Testis (tissue), 3 donors: Measurements from ENCODE around the gene HOXC6. TPM values are rescaled to one million over a fixed set of nuclear protein-coding genes. Genes with fewer than 3 reads are reported as not detected.
A peak's percentile ranks its signal among the peaks of the same experiment; 100 is the strongest.

ENCODE experiments used
- DNase-seq: peaks from one replicate; pipeline ENCODE4 v3.0.0-alpha.2; 2019
- H3K27ac ChIP-seq, 2 donors: fragments of 200-600 bp; sonication (generic); one replicate each; pipeline ENCODE4 v1.5.1; 2019
- H3K27me3 ChIP-seq: fragments of 200-600 bp; sonication (generic); one replicate; pipeline ENCODE4 v1.5.1; 2019
- H3K36me3 ChIP-seq: fragments of 200-600 bp; sonication (generic); one replicate; pipeline ENCODE4 v1.5.1; 2017; ENCODE audit warnings: low read depth; ENCODE audit errors: missing control alignments
- H3K4me1 ChIP-seq: fragments of 200-600 bp; sonication (generic); one replicate; pipeline ENCODE4 v1.5.1; 2019
- H3K4me3 ChIP-seq, 2 donors: fragments of 200-600 bp; sonication (generic); one replicate each; pipeline ENCODE4 v1.5.1; 2017 to 2019
- H3K9me3 ChIP-seq: fragments of 200-600 bp; sonication (generic); one replicate; pipeline ENCODE4 v1.5.1; 2017
- CTCF ChIP-seq, 3 experiments: fragments of 450-650 bp in 2 of 3; fragments of 200-600 bp in 1 of 3; sonication (generic) in 1 of 3; IDR thresholded peaks; one replicate each; pipeline ENCODE4 v1.5.1; 2016 to 2019; ENCODE audit warnings: antibody characterized with exemption in 3 of 3, mild to moderate bottlenecking in 2 of 3, moderate library complexity in 1 of 3
- POLR2A ChIP-seq: fragments of 450-650 bp; IDR thresholded peaks from one replicate; pipeline ENCODE4 v1.6.1; 2017; ENCODE audit warnings: antibody characterized with exemption, mild to moderate bottlenecking, moderate library complexity
- WGBS, 2 donors: methylation state at CpG; one replicate each; pipeline ENCODE4 v1.1.5; 2018; 5-methylcytosine and 5-hydroxymethylcytosine counted together
- intact Hi-C: fragments of 100-400 bp; cut with DNase I; formaldehyde crosslinking; loops from one replicate; pipeline ENCODE4 v1.15.1; 2023; ENCODE audit warnings: low total_unique reads
- polyA plus RNA-seq: library from polyadenylated mRNA; stranded (reverse); fragments of 350-450 nt; fragmentation: Illumina TruSeq; extraction: RNeasy Lipid Tissue Mini Kit (QIAGEN cat#74804); gene quantifications from one replicate; pipeline ENCODE4 v1.2.3, GENCODE V29; 2014; ENCODE audit warnings: low read depth, low replicate concordance; ENCODE audit not compliant: insufficient read depth
- total RNA-seq, 2 donors: library from RNA; depleted of rRNA; stranded (reverse); fragments of >200 nt; gene quantifications; one replicate each; pipeline ENCODE4 v1.2.3, GENCODE V29; 2016

HOXC6 gene
- total and polyA plus RNA-seq, 3 donors from 2014 or later = 1.9 to 5.4 (median 4.0) TPM

DNA sequence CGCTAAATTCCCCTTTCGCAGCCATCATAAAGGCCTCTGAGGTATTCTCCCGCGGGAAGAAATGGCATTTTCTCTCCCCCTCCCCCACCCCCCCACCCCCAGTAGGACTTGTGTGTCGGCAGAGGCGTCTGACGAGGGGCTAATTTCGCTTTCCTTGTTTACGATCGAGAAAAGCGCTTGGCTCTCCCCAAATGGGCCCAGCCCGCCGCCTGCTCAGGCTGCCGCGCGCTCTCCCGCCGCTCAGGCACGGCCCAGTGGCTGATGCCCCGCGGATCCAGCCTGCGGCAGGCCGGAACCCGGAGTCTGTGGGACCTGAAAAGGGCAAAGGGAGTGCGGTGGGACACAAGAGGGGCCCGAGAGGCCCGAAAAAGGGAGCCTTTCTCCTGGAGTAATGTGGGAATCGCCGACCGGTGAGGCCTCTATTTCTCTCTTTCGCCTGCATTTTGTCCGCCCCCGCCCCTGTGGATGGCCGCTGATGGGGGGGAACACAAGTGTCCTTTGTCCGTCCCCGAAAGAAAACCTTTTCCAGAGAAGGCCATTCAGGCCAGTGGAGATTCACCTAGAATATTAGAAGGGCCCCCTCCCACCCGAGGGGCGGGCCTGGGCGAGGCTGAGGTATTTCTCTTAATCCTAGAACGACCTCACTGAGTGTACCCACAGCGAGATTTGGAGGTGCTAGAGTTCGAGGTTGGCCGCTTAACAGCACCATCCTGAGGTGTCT is 9.0 kb upstream of the HOXC6 start:
- peak overlapping the region; percentile 89 to 95 for H3K27ac ChIP-seq

DNA sequence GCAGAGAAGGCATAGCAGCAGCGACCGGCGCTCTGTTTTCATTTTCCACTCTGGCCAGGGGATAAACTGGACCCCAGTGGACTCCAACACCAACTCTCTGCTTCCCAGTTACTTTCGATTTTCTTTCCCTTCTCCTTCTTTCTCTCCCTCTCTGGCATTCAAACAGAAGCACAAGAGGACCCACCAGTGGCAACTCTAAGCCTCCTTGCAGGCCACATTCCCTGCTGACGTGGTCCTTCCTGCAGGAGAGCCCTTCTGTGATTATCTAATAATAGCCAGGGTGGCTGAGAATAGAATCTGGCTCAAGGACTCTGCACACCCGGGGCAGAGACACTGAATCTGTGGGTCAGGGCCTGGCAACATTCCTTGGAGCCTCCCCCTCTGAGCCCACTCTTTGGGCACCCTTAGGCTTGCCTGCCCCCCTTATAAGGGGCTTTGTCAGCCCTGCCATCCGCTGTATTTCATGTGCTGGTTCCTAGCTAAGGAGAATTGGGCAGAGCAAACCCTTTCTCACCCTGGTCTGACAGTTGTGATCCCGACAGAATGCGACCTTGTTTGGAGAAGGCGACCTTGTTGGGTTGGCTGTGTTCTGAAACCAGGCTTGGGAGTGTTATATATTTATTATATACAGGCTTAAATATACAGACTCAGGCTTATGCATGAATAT is 8.2 kb upstream of the HOXC6 start:
- intact Hi-C loops = no loop called here
- DNase-seq = peak; percentile 58
- Histone ChIP-seq H3K36me3 (no peaks in the 10 kb centered on the region), H3K9me3 (no peaks in the 10 kb centered on the region), H3K27ac (peak overlapping the region; percentile 89 to 95), H3K27me3 (no peaks in the 10 kb centered on the region), H3K4me1 (peaks cover 27% of the 10 kb centered on the region), H3K4me3 (peak overlapping the region; percentile 51 to 72)
- no peak for TF ChIP-seq CTCF (IDR thresholded peaks at IDR 0.05)
- no peak for TF ChIP-seq POLR2A
- 9 to 16% methylated on average over 10 of the region's 10 CpGs for whole genome bisulfite sequencing, 2 donors

More for the DNA sequence above, 9.0 kb upstream of the HOXC6 start:
- Histone ChIP-seq H3K27me3 (no peaks in the 10 kb centered on the region), H3K4me1 (peaks cover 26% of the 10 kb centered on the region), H3K4me3 (peak overlapping the region; percentile 51 to 72), H3K36me3 (no peaks in the 10 kb centered on the region), H3K9me3 (no peaks in the 10 kb centered on the region)
- WGBS, 2 donors = 7 to 16% methylated on average over 25 to 43 of the region's 43 CpGs
- intact Hi-C loops = no loop called here
- TF ChIP-seq POLR2A (no peak), CTCF (IDR thresholded peaks at IDR 0.05) (no peak)
- no peak for DNase-seq

GRCh38 chr12:54020591-54021405 is 7.4 kb upstream of the HOXC6 start:
- TF ChIP-seq POLR2A (no peak), CTCF (IDR thresholded peaks at IDR 0.05) (no peak)
- peaks cover 27% of the 10 kb centered on the region for H3K4me1 ChIP-seq
- no peak for DNase-seq
- H3K27ac ChIP-seq = peak overlapping the region; percentile 62 to 89
- peak overlapping the region in 1 of 2 donors; percentile 72 for H3K4me3 ChIP-seq
- H3K9me3 ChIP-seq = no peaks in the 10 kb centered on the region
- intact Hi-C loops = no loop called here
- no peaks in the 10 kb centered on the region for H3K27me3 ChIP-seq
- WGBS, 2 donors = 51 to 52% methylated on average over 23 of the region's 23 CpGs
- H3K36me3 ChIP-seq = no peaks in the 10 kb centered on the region

DNA sequence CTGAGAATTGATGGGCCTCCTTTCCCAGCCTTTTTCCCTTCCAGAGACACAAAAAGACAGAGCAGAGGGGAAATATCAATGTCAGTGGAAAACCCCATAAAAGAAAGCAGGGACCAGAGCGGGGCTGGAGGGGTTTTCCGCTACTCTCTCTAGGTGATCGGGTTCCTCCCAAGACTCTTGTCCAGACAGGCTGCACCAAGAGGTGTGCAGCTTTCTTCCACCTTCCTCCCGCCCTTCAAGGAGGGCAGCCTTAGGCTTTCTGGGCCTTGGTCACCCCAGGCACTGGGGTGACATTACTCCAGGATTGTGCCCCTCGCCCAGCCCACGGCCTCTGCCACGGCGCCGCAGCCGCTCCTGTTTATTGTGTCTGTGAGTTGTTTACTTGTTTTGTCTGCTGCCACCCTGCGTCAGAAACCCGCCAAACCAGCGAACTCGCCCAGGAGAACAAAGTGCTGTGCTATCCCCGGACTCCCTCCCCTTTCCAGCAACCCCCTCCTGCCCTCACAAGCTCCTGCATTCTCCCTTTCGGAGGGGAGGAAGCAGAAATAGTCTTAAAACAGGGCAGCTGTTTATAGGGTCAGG is 6.7 kb upstream of the HOXC6 start:
- H3K4me3 ChIP-seq = peak overlapping the region in 1 of 2 donors; percentile 72
- 38 to 45% methylated on average over 16 of the region's 16 CpGs for WGBS, 2 donors
- TF ChIP-seq POLR2A (no peak), CTCF (IDR thresholded peaks at IDR 0.05) (peak in 1 of 3 experiments; percentile 20)
- H3K36me3 ChIP-seq = no peaks in the 10 kb centered on the region
- peak overlapping the region; percentile 62 to 82 for H3K27ac ChIP-seq
- intact Hi-C loops = no loop called here
- no peak for DNase-seq
- no peaks in the 10 kb centered on the region for H3K27me3 ChIP-seq
- peaks cover 27% of the 10 kb centered on the region for H3K4me1 ChIP-seq
- H3K9me3 ChIP-seq = no peaks in the 10 kb centered on the region
